ENCODE results near the gene RPS6KC1. TPM values are rescaled to one million over a fixed set of nuclear protein-coding genes. Genes with fewer than 3 reads are reported as not detected.

The RPS6KC1 gene
- total and polyA plus RNA-seq, 9 donors, result 6.8 to 24.6 (median 18.8) TPM

- TF ChIP-seq EP300 (IDR thresholded peaks at IDR 0.05) (no peak), CTCF (IDR thresholded peaks at IDR 0.05) (no peak), POLR2A (IDR thresholded peaks at IDR 0.05) (no peak)
- H3K36me3 ChIP-seq, result no peaks in the 10 kb centered on the region
- H3K4me1 ChIP-seq (ENCODE audit: insufficient read depth), result no peaks in the 10 kb centered on the region
- H3K27ac ChIP-seq, result no peak overlapping the region
- H3K9me3 ChIP-seq, result no peaks in the 10 kb centered on the region
- no peak overlapping the region for H3K4me3 ChIP-seq
- no peak for DNase-seq
- intact Hi-C loops (cut with DNase I), result loop anchor here in 1 of 4 donors (10.0 kb wide), 1 partner anchor 878 kb away; no protein-coding TSS in a partner anchor
- WGBS, 3 donors, result 52 to 68% (median 66%) methylated on average over 2 of the region's 2 CpGs
- H3K27me3 ChIP-seq, result no peaks in the 10 kb centered on the region
Observed at GRCh38 chr1:213247038-213247437, 196.0 kb downstream of the RPS6KC1 start.

- WGBS, 3 donors, result 96 to 97% (median 97%) methylated on average over 6 of the region's 6 CpGs
- H3K9me3 ChIP-seq, result no peaks in the 10 kb centered on the region
- TF ChIP-seq POLR2A (IDR thresholded peaks at IDR 0.05) (no peak), EP300 (IDR thresholded peaks at IDR 0.05) (no peak), CTCF (IDR thresholded peaks at IDR 0.05) (no peak)
- DNase-seq, result no peak
- intact Hi-C loops (cut with DNase I), result loop anchor here in 1 of 4 donors (10.0 kb wide), 1 partner anchor 875 kb away; no protein-coding TSS in a partner anchor
- no peaks in the 10 kb centered on the region for H3K27me3 ChIP-seq
- H3K4me1 ChIP-seq (ENCODE audit: insufficient read depth), result no peaks in the 10 kb centered on the region
- no peaks in the 10 kb centered on the region for H3K36me3 ChIP-seq
- H3K4me3 ChIP-seq, result no peak overlapping the region
- H3K27ac ChIP-seq, result no peak overlapping the region
Observed at GRCh38 chr1:213249395-213249794, 198.4 kb downstream of the RPS6KC1 start.

DNA sequence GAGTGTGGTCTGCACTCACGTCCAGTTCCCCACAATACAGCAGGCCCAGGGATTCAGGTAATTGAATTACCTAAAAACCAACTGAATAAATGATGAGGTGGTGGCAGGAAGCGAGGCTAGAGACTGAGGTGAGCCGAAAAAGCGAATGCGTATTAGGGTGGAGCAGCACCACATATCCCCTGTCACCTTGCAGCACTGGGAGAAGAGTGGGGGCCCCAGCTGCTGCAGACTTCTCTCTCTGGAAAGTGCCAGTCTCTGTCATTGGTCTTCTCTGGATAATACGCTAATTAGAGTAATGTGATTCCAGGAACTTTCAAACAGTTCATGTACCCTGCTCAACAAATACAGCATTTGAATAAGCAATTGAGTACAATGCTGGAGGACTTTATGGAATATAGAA, 199.0 kb downstream of the RPS6KC1 start:
- intact Hi-C loops (cut with DNase I), result no loop called here
- Histone ChIP-seq H3K27ac (no peak overlapping the region), H3K4me1 (ENCODE audit: insufficient read depth) (no peaks in the 10 kb centered on the region), H3K36me3 (no peaks in the 10 kb centered on the region), H3K27me3 (no peaks in the 10 kb centered on the region), H3K9me3 (no peaks in the 10 kb centered on the region), H3K4me3 (no peak overlapping the region)
- no peak for DNase-seq
- no peak for TF ChIP-seq POLR2A (IDR thresholded peaks at IDR 0.05)
- TF ChIP-seq CTCF (IDR thresholded peaks at IDR 0.05), result no peak
- TF ChIP-seq EP300 (IDR thresholded peaks at IDR 0.05), result no peak
- WGBS, 3 donors, result 97 to 99% (median 97%) methylated on average over 6 of the region's 6 CpGs

GRCh38 chr1:213250446-213250845, 199.4 kb downstream of the RPS6KC1 start:
- Histone ChIP-seq H3K4me3 (no peak overlapping the region), H3K27ac (no peak overlapping the region), H3K36me3 (no peaks in the 10 kb centered on the region), H3K27me3 (no peaks in the 10 kb centered on the region), H3K9me3 (no peaks in the 10 kb centered on the region), H3K4me1 (ENCODE audit: insufficient read depth) (no peaks in the 10 kb centered on the region)
- TF ChIP-seq CTCF (IDR thresholded peaks at IDR 0.05) (no peak), POLR2A (IDR thresholded peaks at IDR 0.05) (no peak), EP300 (IDR thresholded peaks at IDR 0.05) (no peak)
- intact Hi-C loops (cut with DNase I), result no loop called here
- DNase-seq, result no peak
- 93 to 95% (median 94%) methylated on average over 3 of the region's 3 CpGs for WGBS, 3 donors

Data from ovary (tissue), 9 donors.